Breast epithelium (tissue), 3 donors: ENCODE measurements around the gene EFR3B.
"Not testable (repeated sequence)": the region's sequence is repeated elsewhere in the genome, so short reads cannot be mapped to it uniquely, and the experiment has no call there.

Source experiments
- CTCF ChIP-seq, 3 donors: fragments of 450-650 bp; IDR thresholded peaks; one replicate each; pipeline ENCODE4 v1.5.1; 2016 to 2017; ENCODE audit warnings: antibody characterized with exemption in 3 of 3, mild to moderate bottlenecking in 3 of 3, moderate library complexity in 3 of 3
- POLR2A ChIP-seq: fragments of 450-650 bp; IDR thresholded peaks from one replicate; pipeline ENCODE4 v1.6.1; 2016; ENCODE audit warnings: antibody characterized with exemption, mild to moderate bottlenecking, moderate library complexity
- POLR2AphosphoS5 ChIP-seq, 3 donors: sonication (generic); formaldehyde crosslinking; IDR thresholded peaks; one replicate each; pipeline ENCODE4 v1.6.1; 2017; ENCODE audit warnings: antibody characterized with exemption in 3 of 3

- TF ChIP-seq CTCF (IDR thresholded peaks at IDR 0.05); POLR2A; POLR2AphosphoS5 (IDR thresholded peaks at IDR 0.05): not testable (repeated sequence)
These were observed 109.1 kb downstream of the EFR3B start for GRCh38 chr2:25150993-25151392.
